B cell (primary cell): ENCODE measurements around the gene SFXN5.

Source experiments
- CTCF ChIP-seq: fragments of 200-600 bp; IDR thresholded peaks from one replicate; pipeline ENCODE4 v1.8.0; 2022; ENCODE audit warnings: antibody characterized with exemption, mild to moderate bottlenecking
- EZH2 ChIP-seq: IDR thresholded peaks from 2 replicates; pipeline ENCODE4 v1.6.1; 2012; ENCODE audit warnings: borderline replicate concordance, low read depth, mild to moderate bottlenecking, moderate library complexity, low read length; ENCODE audit not compliant: insufficient read depth, poor library complexity, severe bottlenecking

GRCh38 chr2:72984172-72984671 is 87.3 kb downstream of the SFXN5 start:
- TF ChIP-seq CTCF (no peak), EZH2 (no peak)
